Immature natural killer cell (primary cell): ENCODE measurements around the gene KCTD1. TPM values are rescaled to one million over a fixed set of nuclear protein-coding genes. Genes with fewer than 3 reads are reported as not detected.

Experiments
- DNase-seq, 3 donors: peaks; one replicate each; pipeline ENCODE4 v3.0.0; 2022; ENCODE audit warnings: mixed read lengths in 1 of 3
- H3K27ac Mint-ChIP-seq, 6 donors: one replicate each; pipeline ENCODE4 v1.8.0; 2020; ENCODE audit warnings: mixed read lengths in 6 of 6, mild to moderate bottlenecking in 5 of 6, inconsistent platforms in 4 of 6, moderate library complexity in 3 of 6
- H3K27me3 Mint-ChIP-seq, 3 donors: one replicate each; pipeline ENCODE4 v1.8.0; 2020 to 2021; ENCODE audit warnings: low read depth in 3 of 3, mild to moderate bottlenecking in 3 of 3, mixed read lengths in 3 of 3, moderate library complexity in 3 of 3, inconsistent platforms in 1 of 3
- H3K36me3 Mint-ChIP-seq, 3 donors: one replicate each; pipeline ENCODE4 v1.8.0; 2020; ENCODE audit warnings: mixed read lengths in 3 of 3, inconsistent platforms in 2 of 3, mild to moderate bottlenecking in 2 of 3
- H3K4me1 Mint-ChIP-seq, 2 donors: one replicate each; pipeline ENCODE4 v1.8.0; 2020; ENCODE audit warnings: inconsistent platforms in 2 of 2, mild to moderate bottlenecking in 2 of 2, mixed read lengths in 2 of 2, moderate library complexity in 1 of 2
- H3K4me3 Mint-ChIP-seq, 5 donors: one replicate each; pipeline ENCODE4 v1.8.0; 2020; ENCODE audit warnings: mild to moderate bottlenecking in 5 of 5, mixed read lengths in 5 of 5, inconsistent platforms in 3 of 5, moderate library complexity in 3 of 5
- H3K9me3 Mint-ChIP-seq, 6 donors: one replicate each; pipeline ENCODE4 v1.8.0; 2020; ENCODE audit warnings: mild to moderate bottlenecking in 6 of 6, mixed read lengths in 6 of 6, inconsistent platforms in 4 of 6, moderate library complexity in 3 of 6
- polyA plus RNA-seq, 3 donors: library from polyadenylated mRNA; unstranded; fragments of 300-500 nt; fragmentation: Illumina TruSeq; gene quantifications; one replicate each; pipeline ENCODE4 v1.2.3, GENCODE V29; 2021

KCTD1 gene
- polyA plus RNA-seq, 3 donors from 2014 or later = 0.76 to 1.0 TPM; not detected in 1

DNA sequence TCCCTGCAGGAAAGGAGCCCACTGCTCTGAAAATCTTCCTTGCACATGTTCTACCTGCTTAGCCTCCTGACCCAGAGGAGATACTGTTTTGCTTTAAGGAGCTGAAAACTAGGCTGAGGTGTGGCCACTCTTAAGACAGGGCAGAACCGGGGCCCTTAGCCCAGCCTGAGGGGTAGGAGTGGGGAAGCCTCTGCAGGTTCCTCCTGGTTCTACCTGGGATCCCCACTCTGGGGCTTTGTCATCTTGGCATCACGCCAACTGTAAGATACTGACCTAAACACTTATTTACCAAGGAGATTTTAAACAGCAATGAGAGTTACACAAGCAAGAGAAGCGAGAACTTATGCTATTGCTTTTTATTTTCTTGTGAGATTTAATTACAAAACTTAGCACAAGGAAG, 86.9 kb downstream of the KCTD1 start:
- DNase-seq = no peak
- H3K27ac Mint-ChIP-seq = no peak overlapping the region
- H3K27me3 Mint-ChIP-seq = no peaks in the 10 kb centered on the region
- H3K36me3 Mint-ChIP-seq = peaks cover 5 to 19% (median 12%) of the 10 kb centered on the region in 3 donors
- H3K4me1 Mint-ChIP-seq = peaks cover 6 to 10% of the 10 kb centered on the region in 2 donors
- H3K9me3 Mint-ChIP-seq = no peaks in the 10 kb centered on the region
- H3K4me3 Mint-ChIP-seq = no peak overlapping the region

DNA sequence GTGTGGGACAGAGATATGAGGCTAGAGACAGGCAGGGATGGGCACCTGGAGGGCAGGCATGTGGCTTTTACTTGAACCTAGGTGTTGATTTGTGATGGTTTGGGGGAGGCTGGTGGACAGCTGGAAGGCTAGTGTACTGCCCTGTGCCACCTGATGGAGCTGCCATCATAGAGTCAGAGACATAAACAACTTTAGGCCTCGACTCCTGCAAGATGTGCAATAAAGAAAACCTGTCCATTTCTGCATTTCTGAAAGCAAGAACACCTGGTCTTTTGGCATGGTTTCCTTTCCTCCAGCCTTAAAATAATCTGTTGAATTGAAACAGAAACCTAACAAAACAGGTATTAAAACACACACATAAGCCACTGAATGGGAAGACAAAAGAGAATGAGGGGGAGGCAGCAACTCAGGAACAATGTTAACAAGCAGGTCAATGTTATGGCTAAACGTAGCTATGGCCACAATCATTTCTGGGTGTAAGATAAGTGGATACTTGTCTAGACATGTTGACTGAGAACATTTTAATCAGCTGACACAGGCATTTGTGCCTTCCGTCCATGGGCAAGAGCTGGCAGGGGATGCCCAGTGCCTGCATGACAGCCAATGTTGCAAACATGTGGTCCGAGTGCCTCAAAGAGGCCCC, 87.8 kb downstream of the KCTD1 start:
- DNase-seq = no peak
- Mint-ChIP-seq H3K4me1 (peaks cover 6 to 10% of the 10 kb centered on the region in 2 donors), H3K27ac (no peak overlapping the region), H3K36me3 (peaks cover 8 to 19% (median 13%) of the 10 kb centered on the region in 3 donors), H3K27me3 (peaks cover 0 to 2% (median 0%) of the 10 kb centered on the region in 3 donors), H3K4me3 (no peak overlapping the region), H3K9me3 (no peaks in the 10 kb centered on the region)

DNA sequence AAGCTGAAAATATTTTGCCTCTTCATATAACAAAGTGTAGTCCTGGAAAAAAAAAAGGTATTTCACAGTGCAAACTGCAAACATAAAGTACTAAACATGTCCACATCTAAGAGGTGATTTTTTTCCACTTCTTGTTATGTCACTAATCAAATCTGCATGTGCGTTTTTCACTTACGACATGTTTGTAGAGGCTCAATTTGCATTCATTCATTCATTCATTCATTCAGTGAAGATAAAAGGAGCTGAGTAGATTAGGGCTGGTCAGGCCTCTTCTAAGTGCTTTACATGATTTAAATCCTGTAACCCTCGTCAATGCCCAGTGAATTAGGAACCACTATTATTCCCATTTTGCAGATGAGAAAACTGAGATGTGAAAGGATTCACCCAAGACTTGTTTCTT, 88.5 kb downstream of the KCTD1 start:
- Mint-ChIP-seq H3K4me3 (no peak overlapping the region), H3K36me3 (peaks cover 8 to 19% (median 15%) of the 10 kb centered on the region in 3 donors), H3K27me3 (peaks cover 0 to 2% (median 0%) of the 10 kb centered on the region in 3 donors), H3K4me1 (peaks cover 6 to 10% of the 10 kb centered on the region in 2 donors), H3K27ac (no peak overlapping the region), H3K9me3 (no peaks in the 10 kb centered on the region)
- no peak for DNase-seq

DNA sequence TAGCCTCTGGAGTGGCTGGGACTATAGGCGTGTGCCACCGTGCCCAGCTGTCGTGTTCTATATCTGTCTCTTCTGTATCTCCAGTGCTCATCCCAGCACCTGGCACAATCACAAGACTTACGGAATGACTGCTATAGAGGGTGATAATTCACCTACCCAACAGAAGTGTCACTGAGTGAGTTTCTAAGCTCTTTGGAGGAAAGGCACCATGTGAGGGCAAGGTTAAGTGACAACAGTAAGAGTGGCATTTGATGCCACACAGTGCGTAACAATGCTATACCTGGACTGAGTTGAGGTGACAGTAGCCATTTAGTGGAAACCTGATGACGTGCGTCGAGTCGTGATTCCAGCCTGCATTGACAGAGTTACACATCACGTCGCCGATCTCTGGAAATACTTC, 89.0 kb downstream of the KCTD1 start:
- Mint-ChIP-seq H3K9me3 (no peaks in the 10 kb centered on the region), H3K36me3 (peaks cover 11 to 22% (median 18%) of the 10 kb centered on the region in 3 donors), H3K27ac (no peak overlapping the region), H3K27me3 (peaks cover 0 to 2% (median 0%) of the 10 kb centered on the region in 3 donors), H3K4me3 (no peak overlapping the region), H3K4me1 (peaks cover 6 to 10% of the 10 kb centered on the region in 2 donors)
- no peak for DNase-seq

DNA sequence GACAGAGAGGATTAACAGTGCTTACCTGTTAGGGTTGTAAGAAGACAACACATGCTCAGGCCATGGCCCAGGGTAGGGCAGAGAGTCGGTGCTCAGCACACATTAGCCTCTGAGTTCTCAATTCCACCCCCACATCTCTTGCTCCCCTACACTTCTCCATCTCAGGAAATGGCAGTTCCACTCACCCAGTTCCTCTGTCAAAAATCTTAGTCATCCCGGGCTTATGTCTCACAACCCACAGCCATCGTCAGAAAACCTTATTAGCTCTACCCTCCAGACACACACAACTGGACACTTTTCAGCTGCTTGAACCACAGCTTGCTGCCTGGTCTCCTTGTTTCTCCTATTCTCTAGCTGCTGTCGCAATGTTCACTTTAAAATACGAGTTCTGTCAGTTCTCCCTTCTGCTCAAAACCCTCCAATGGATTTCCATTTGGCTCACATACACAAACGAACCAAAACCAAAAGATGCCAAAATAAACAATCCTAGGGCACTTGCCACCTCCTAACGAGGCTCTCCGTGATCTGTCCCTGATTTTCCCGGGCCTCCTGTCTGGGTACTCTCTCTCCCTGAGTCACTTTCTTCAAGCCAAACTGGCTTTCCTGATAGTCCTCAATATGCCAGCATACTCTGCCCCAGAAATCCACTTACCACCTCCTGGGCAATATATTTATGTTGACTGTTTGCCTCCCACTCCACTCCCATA, 89.7 kb downstream of the KCTD1 start:
- Mint-ChIP-seq H3K27ac (no peak overlapping the region), H3K36me3 (peaks cover 14 to 26% (median 22%) of the 10 kb centered on the region in 3 donors), H3K4me1 (peaks cover 6 to 10% of the 10 kb centered on the region in 2 donors), H3K9me3 (no peaks in the 10 kb centered on the region), H3K27me3 (peaks cover 0 to 2% (median 0%) of the 10 kb centered on the region in 3 donors), H3K4me3 (no peak overlapping the region)
- DNase-seq = no peak

DNA sequence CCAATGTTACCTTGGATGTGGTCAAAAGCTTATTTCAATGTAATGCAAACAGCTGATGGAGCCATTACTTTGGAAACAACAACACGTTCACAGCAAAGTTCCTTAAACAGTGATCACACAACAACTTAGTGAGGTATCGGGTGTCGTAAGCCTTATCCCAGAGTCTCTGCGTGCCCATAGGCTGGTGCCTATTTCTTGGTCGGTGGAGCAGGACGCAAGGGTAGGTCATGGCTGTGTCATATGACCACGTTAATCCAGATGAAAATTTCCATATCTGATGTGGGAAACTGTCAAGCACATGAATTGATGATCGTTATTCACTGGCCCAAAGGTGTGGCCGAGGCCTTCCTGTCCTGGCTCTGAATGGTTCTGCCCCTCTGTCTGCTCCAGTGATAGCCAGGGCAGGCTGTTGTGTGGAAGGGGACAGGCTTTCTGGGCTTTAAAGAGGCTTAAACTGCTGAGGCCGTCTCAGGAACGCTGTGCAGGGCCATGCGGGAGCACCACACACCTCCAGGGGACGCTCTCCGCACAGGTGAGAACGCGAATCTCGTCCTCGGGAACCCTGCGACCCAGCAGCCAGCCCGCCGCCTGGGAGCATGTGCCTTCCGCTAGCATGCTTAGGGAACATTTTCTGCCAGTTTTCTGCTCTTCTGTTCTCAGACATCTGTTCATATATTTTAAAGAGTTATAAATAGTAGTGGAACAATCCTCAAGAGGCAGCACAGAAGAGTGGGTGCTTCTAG, 90.6 kb downstream of the KCTD1 start:
- H3K4me3 Mint-ChIP-seq = no peak overlapping the region
- H3K4me1 Mint-ChIP-seq = peaks cover 6 to 10% of the 10 kb centered on the region in 2 donors
- H3K27me3 Mint-ChIP-seq = peaks cover 0 to 2% (median 0%) of the 10 kb centered on the region in 3 donors
- peaks cover 14 to 26% (median 22%) of the 10 kb centered on the region in 3 donors for H3K36me3 Mint-ChIP-seq
- no peak for DNase-seq
- H3K9me3 Mint-ChIP-seq = no peaks in the 10 kb centered on the region
- H3K27ac Mint-ChIP-seq = no peak overlapping the region

DNA sequence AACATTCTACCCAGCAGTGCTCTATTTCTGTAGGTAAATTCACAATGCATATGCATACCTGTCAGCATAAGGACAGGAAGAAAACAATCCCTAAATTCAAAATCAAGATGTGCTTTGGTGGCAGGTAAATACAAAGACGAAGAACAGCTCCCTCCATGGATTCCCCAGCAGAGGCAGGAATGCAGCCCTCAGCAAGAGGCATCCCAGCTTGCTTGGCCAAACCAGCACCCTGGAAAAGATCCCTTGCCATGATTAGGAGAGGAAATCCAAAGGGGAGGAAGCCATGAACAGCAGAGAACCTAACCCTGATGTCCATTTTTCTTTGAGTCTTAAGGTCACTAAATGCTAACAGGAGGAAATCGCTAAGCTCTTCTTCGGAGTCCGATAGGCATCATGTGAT, 91.2 kb downstream of the KCTD1 start:
- peaks cover 14 to 26% (median 22%) of the 10 kb centered on the region in 3 donors for H3K36me3 Mint-ChIP-seq
- H3K27me3 Mint-ChIP-seq = peaks cover 0 to 2% (median 0%) of the 10 kb centered on the region in 3 donors
- H3K27ac Mint-ChIP-seq = no peak overlapping the region
- peaks cover 6 to 10% of the 10 kb centered on the region in 2 donors for H3K4me1 Mint-ChIP-seq
- no peaks in the 10 kb centered on the region for H3K9me3 Mint-ChIP-seq
- H3K4me3 Mint-ChIP-seq = no peak overlapping the region
- DNase-seq = no peak

DNA sequence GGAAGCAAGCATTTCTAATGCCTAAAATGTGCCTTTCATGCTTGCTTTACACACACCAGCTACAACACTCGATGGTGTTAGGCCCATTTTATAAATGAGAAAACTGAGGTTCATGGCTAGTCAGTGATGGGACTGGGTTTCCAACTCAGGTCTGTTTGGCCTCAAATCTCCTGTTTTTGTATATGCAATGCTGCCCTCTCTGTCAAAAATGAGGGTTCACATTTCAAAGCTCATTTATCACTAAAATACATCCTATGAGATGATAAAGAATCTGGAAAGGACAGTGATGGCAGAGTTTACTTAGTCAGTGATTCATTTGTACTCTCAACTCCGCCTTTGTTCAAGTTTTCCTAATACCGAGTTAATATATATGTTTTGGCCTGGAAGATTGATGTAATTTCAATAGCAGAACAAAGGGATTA, 92.3 kb downstream of the KCTD1 start:
- no peaks in the 10 kb centered on the region for H3K9me3 Mint-ChIP-seq
- H3K36me3 Mint-ChIP-seq = peaks cover 14 to 26% (median 22%) of the 10 kb centered on the region in 3 donors
- DNase-seq = no peak
- H3K27me3 Mint-ChIP-seq = peaks cover 0 to 2% (median 2%) of the 10 kb centered on the region in 3 donors
- no peak overlapping the region for H3K27ac Mint-ChIP-seq
- no peak overlapping the region for H3K4me3 Mint-ChIP-seq
- peaks cover 6 to 10% of the 10 kb centered on the region in 2 donors for H3K4me1 Mint-ChIP-seq

DNA sequence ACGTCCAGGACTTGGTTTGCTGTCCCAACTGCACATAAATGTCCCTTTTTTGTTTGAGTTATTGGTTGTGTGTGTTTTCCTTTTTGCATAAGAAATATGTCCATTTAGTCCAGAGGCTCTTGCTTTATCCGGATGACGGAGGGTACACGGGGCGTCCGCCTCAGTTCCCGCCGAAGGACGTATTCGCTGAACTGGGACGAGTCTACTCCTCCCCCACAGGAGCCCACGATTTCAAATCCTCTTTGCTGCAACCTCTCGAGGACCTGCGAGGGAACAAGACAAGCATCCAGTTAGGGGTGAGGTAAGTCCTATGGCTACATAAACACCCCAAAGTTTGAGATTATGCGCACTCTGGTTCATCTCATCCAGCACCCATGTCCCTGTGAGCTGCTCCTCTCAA, 92.7 kb downstream of the KCTD1 start:
- Mint-ChIP-seq H3K9me3 (no peaks in the 10 kb centered on the region), H3K27ac (no peak overlapping the region), H3K36me3 (peaks cover 14 to 26% (median 20%) of the 10 kb centered on the region in 3 donors), H3K4me3 (no peak overlapping the region), H3K4me1 (peaks cover 6 to 10% of the 10 kb centered on the region in 2 donors), H3K27me3 (peaks cover 0 to 3% (median 3%) of the 10 kb centered on the region in 3 donors)
- DNase-seq = no peak

DNA sequence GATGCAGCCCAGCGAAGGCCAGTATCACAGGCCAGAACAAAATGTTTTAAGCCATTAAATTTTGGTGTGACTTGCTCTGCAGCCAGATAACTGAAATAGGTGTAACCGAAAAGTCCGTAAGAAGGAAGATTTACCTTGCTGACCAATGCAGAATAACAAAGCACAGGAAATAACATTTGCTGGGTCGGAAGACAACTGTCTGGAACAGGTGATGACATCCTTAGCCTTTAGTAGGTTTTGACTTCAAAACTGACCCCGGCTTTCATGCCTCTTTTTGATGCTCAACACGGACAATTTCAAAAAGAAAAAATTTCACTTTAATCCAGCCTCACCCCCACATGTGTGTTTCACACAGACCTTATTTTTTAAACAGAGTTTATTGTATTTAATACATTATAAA, 93.7 kb downstream of the KCTD1 start:
- H3K4me3 Mint-ChIP-seq = no peak overlapping the region
- peaks cover 6 to 10% of the 10 kb centered on the region in 2 donors for H3K4me1 Mint-ChIP-seq
- H3K27ac Mint-ChIP-seq = no peak overlapping the region
- H3K9me3 Mint-ChIP-seq = no peaks in the 10 kb centered on the region
- peaks cover 0 to 3% (median 3%) of the 10 kb centered on the region in 3 donors for H3K27me3 Mint-ChIP-seq
- no peak for DNase-seq
- H3K36me3 Mint-ChIP-seq = peaks cover 11 to 21% (median 14%) of the 10 kb centered on the region in 3 donors

DNA sequence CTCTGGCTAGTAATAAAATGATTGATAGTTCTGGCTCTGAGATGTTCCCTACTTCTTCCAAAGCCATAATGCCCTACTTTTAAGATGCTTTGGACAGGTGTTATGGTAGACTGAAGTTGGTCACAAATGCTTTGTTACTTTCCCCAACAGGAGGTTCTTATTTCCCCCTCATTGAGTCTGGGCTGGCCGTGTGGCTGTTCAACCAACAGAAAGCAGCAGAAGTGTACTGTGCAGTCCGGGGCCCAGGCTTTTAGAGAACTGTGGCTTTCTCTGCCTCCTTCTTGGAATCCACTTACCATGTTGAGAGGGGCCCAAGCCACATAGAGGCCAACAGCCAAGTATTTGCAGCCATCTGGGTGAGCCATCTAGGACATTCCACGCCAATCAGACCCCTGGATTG, 94.2 kb downstream of the KCTD1 start:
- Mint-ChIP-seq H3K4me3 (no peak overlapping the region), H3K4me1 (peaks cover 6 to 10% of the 10 kb centered on the region in 2 donors), H3K36me3 (peaks cover 10 to 19% (median 14%) of the 10 kb centered on the region in 3 donors), H3K9me3 (no peaks in the 10 kb centered on the region), H3K27me3 (peaks cover 0 to 3% (median 3%) of the 10 kb centered on the region in 3 donors), H3K27ac (no peak overlapping the region)
- no peak for DNase-seq

DNA sequence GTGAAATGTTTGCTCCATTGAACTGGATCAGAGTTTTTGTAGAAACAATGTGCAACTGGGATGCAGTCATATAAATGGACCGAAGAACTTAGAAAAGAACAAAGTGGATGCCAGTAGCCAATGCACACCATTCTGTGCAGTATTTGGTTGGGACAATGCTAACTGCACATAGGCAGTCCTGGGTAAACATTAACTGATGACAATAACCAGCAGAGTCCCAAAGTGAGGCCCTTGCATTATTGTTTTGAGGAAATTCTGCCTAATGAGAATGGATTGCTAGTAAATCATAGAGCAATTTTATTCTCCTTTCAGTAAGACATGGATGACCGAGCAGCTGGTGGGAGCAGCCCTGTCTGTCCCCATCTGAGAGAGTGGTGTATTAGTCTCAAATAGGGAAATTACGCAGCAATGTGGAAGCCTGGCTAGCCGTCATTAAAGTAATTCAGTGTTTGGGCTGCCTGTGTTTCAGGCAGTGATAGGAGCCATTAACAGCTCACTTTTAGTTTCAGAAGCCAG, 94.9 kb downstream of the KCTD1 start:
- Mint-ChIP-seq H3K27ac (no peak overlapping the region), H3K27me3 (peaks cover 0 to 3% (median 3%) of the 10 kb centered on the region in 3 donors), H3K36me3 (peaks cover 9 to 14% (median 10%) of the 10 kb centered on the region in 3 donors), H3K4me3 (no peak overlapping the region), H3K9me3 (no peaks in the 10 kb centered on the region), H3K4me1 (peaks cover 0 to 2% of the 10 kb centered on the region in 2 donors)
- DNase-seq = no peak

DNA sequence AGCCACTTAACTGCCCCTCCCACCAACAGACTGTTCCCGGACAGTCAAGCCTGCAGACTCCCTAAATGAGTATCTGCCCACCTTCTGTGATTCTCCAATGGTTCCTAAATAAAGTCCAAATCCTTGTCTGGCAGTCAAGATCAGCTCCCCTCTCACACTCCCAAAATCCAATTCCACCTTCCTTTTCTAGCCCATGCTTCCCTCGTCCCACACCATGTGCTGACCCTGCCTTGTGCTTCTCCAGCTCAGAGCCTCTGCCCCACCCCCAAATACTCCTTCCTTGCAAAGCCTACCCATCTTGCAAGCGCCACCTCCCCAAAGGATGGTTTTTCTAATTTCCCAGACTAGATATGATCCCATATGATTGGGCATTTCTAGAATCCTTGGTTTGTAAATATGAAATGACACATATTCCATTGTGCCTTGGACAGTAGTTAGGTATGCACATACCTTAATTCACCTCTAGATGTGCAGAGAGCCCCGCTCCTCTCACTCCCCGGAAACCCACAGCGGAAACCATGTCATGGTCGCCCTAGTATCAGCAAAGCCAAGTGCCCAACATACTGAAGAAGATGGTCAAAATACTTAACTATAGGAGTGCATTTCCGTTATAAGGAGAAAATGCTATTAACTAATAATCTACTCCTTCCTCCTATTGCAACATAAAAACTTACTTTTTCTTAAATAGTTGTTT, 97.2 kb downstream of the KCTD1 start:
- Mint-ChIP-seq H3K27me3 (peaks cover under 1 to 4% (median 3%) of the 10 kb centered on the region in 3 donors), H3K4me3 (no peak overlapping the region), H3K4me1 (no peaks in the 10 kb centered on the region), H3K27ac (no peak overlapping the region), H3K9me3 (peaks cover 0 to 4% (median under 1%) of the 10 kb centered on the region in 6 donors), H3K36me3 (peaks cover 7 to 11% (median 9%) of the 10 kb centered on the region in 3 donors)
- DNase-seq = no peak
